ENCODE measurements around the gene HDAC4.

Gene HDAC4

DNA sequence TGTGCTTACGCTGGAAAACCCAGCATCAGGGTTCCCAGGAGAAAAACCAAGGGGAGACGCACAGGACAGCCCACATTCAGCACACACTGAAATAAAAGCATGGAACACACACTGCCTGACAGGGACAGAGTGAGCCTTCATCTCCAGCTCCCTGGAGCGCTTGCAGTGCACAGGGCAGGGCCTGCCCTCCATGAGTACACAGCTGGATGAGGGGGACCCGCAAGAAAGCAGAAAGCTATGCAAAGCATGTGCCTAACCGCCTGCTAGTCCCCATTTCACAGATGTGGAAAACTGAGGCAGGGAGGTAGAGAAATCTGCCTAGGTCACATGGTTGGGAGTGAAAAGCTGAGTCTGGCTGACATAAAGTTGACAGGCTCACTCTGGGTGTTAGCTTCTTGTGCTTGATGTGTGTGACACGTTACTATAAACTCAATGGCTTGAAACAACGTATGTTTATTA, 187.1 kb downstream of the HDAC4 start:
- H3K4me3 ChIP-seq (ENCODE audit: control insufficient read depth, low read depth, low read length), result no peak overlapping the region
- no peak for DNase-seq (ENCODE audit: low read depth)
- TF ChIP-seq, protein P1, sequence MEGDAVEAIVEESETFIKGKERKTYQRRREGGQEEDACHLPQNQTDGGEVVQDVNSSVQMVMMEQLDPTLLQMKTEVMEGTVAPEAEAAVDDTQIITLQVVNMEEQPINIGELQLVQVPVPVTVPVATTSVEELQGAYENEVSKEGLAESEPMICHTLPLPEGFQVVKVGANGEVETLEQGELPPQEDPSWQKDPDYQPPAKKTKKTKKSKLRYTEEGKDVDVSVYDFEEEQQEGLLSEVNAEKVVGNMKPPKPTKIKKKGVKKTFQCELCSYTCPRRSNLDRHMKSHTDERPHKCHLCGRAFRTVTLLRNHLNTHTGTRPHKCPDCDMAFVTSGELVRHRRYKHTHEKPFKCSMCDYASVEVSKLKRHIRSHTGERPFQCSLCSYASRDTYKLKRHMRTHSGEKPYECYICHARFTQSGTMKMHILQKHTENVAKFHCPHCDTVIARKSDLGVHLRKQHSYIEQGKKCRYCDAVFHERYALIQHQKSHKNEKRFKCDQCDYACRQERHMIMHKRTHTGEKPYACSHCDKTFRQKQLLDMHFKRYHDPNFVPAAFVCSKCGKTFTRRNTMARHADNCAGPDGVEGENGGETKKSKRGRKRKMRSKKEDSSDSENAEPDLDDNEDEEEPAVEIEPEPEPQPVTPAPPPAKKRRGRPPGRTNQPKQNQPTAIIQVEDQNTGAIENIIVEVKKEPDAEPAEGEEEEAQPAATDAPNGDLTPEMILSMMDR (conservative IDR thresholded peaks at IDR 0.05; ENCODE audit: control insufficient read depth, insufficient read depth, low read depth, low read length), result no peak

DNA sequence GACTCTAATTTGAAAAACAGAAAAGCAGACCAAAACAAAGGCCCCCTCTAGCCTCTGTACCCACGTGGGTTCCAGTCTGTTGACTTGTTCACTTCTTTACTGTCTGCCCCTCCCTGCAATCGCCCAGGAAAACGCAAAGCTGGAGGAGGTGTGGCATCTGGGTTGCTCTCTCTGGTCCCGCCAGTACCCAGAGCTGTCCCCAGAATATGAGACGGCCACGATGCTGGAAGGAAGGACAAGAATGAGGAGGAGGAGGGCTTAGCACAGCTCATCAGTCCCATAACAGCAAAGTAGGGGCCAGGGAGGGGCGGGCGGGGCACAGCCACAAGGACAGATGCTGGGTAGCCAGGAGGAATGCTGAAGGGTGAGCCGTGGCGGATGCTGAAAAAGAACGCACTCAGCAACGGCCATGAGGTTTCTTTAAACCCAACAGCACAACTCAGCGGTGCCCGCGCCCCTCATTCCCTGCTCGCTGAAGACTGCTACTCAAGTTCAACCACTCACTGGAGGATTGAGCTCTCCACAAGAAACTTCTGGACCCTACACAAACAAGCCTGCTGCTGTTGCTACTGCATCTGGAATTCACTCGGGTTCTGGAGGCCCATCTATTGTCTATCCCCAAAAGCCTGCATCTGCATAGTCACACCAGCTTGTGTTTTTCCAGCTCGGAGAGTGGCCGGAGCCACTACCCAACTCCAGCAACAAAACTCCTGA, 187.7 kb downstream of the HDAC4 start:
- TF ChIP-seq, protein P1 (conservative IDR thresholded peaks at IDR 0.05; ENCODE audit: control insufficient read depth, insufficient read depth, low read depth, low read length), result no peak
- no peak for DNase-seq (ENCODE audit: low read depth)
- no peak overlapping the region for H3K4me3 ChIP-seq (ENCODE audit: control insufficient read depth, low read depth, low read length)

DNA sequence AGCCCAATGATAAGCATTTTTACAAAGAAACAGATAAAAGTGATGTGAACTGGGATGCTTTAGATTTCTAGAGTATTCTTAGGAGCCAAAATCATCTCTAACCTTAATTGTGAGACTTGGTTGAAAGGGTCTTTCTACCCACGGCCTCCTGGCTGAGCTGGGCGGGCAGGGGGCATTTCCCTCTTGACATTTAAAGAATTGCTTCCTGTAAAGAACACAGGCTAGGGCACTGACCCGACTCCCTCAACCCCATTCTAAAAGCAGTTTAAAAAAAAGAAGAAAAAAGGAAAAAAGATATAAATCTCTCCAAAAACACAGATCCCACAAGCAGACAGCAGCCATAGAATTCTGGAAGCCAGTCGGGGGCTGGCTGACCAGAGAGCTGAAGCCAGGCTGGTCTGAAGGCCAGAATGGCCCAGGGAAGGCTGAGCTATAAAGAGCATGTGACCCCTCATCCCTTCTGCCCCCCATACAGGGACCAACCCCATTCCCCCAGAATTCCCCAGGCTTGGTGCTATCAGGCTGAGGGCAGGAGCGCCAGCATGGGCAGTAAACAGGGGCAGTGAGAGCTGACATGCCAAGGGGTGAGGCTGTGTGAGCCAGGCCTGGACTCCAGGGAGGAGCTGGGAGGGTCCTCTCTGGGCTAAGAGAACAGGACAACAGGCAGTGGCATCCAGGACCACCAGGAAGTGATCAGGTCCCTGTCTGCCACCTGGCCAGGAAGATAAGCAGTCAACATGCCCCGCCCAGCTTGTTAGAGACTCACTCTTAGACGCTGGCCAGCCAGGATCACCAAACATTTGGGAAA, 188.5 kb downstream of the HDAC4 start:
- no peak overlapping the region for H3K4me3 ChIP-seq (ENCODE audit: control insufficient read depth, low read depth, low read length)
- DNase-seq (ENCODE audit: low read depth), result no peak
- TF ChIP-seq, protein P1 (conservative IDR thresholded peaks at IDR 0.05; ENCODE audit: control insufficient read depth, insufficient read depth, low read depth, low read length), result no peak

DNA sequence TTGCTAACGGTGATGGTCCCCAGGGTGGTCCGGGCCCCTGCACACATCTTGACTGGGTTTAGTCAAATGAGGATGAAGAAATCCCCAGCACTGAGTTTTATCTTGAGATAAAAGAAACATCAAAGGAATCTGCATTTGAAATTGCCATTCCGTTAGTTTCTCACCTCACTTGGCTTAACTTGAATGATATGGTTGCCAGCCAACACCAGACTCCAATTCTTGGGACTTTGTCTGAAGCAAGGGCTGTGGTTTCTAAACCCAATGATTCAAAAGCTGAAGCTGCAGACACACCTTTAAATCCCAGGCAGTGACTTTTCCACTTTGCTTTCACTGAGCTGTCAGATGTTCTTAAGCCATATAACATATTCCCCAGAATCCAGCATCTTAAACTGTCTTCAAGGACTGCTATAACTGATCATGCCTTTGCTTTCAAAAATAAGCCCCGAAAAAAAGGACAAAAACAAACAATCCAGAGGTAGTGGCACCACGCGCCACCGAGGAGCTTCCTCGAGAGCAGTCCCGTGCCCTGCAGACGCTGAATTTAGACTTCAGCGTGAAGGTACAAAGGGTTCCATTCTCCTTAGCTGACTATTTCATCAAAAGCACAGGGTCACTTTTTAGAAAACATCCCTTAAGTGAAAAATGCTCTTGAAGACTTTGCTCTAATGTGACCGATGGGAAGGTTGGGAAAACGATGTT, 189.3 kb downstream of the HDAC4 start:
- TF ChIP-seq, protein P1 (conservative IDR thresholded peaks at IDR 0.05; ENCODE audit: control insufficient read depth, insufficient read depth, low read depth, low read length), result no peak
- no peak overlapping the region for H3K4me3 ChIP-seq (ENCODE audit: control insufficient read depth, low read depth, low read length)
- DNase-seq (ENCODE audit: low read depth), result no peak

DNA sequence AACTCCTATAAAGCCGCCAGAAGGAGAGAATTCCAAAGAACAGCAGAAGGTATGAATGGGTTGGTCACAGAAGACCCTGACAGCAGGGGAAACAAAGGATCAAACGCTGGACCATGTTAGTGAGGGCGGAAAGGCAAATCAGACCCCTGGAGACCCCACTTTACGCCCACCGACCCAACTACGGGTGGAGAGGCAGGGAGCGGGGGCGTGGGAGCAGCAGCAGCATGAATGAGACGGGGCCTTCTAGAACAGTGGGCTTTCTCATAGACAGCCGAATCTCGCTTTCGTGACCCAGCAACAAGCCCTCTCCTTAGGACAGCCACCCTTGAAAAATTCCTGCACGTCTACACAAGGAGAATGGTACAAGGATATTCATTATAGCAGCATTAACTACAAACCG, 191.0 kb downstream of the HDAC4 start:
- TF ChIP-seq, protein P1 (conservative IDR thresholded peaks at IDR 0.05; ENCODE audit: control insufficient read depth, insufficient read depth, low read depth, low read length), result no peak
- DNase-seq (ENCODE audit: low read depth), result no peak
- no peak overlapping the region for H3K4me3 ChIP-seq (ENCODE audit: control insufficient read depth, low read depth, low read length)

DNA sequence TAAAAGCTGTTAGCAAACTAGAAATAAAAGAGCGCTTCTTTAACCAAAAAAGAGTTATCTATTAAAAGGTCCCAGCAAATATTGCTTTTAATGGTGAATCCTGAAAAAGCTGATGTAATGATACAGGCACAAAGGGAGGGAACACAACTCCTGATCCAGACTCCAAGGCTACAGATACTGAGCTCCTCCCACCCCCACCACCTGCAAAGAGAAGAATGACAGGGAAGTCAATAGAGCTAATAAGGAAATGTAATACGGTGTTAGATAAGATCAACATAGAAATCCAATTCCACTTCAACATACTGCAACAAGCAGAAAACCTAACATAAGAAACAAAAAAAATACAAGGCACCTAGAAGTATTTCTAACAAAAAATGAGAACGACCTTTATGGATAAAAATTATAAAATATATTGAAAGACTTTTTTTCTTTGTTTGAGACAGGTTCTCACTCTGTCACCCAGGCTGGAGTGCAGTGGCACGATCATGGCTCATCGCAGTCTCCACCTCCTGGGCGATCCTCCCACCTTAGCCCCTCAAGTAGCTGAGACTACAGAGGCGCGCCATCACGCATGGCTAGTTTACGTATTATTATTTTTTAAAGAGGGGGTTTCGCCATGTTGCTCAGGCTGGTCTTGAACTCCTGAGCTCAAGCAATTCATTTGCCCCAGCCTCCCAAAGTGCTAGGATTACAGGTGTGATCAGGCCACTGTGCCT, 192.2 kb downstream of the HDAC4 start:
- TF ChIP-seq, protein P1 (conservative IDR thresholded peaks at IDR 0.05; ENCODE audit: control insufficient read depth, insufficient read depth, low read depth, low read length), result no peak
- no peak overlapping the region for H3K4me3 ChIP-seq (ENCODE audit: control insufficient read depth, low read depth, low read length)
- DNase-seq (ENCODE audit: low read depth), result no peak

Data from fibroblast of mammary gland (primary cell).